Vagina (tissue), 2 donors: ENCODE measurements around the gene C1orf21.

Experiments used
- POLR2A ChIP-seq, 2 donors: fragments of 450-650 bp; IDR thresholded peaks; one replicate each; pipeline ENCODE4 v1.6.1; 2017; ENCODE audit warnings: antibody characterized with exemption in 2 of 2, mild to moderate bottlenecking in 2 of 2, moderate library complexity in 2 of 2
- TF ChIP-seq, protein P1 (sequence below), 3 experiments: fragments of 450-650 bp in 2 of 3; fragments of 200-600 bp in 1 of 3; sonication (generic) in 1 of 3; IDR thresholded peaks; one replicate each; pipeline ENCODE4 v1.5.1; 2017 to 2019; ENCODE audit warnings: antibody characterized with exemption in 3 of 3, mild to moderate bottlenecking in 2 of 3, moderate library complexity in 2 of 3

GRCh38 chr1:184506481-184506880 lies 119.7 kb downstream of the C1orf21 start:
- TF ChIP-seq, protein P1, sequence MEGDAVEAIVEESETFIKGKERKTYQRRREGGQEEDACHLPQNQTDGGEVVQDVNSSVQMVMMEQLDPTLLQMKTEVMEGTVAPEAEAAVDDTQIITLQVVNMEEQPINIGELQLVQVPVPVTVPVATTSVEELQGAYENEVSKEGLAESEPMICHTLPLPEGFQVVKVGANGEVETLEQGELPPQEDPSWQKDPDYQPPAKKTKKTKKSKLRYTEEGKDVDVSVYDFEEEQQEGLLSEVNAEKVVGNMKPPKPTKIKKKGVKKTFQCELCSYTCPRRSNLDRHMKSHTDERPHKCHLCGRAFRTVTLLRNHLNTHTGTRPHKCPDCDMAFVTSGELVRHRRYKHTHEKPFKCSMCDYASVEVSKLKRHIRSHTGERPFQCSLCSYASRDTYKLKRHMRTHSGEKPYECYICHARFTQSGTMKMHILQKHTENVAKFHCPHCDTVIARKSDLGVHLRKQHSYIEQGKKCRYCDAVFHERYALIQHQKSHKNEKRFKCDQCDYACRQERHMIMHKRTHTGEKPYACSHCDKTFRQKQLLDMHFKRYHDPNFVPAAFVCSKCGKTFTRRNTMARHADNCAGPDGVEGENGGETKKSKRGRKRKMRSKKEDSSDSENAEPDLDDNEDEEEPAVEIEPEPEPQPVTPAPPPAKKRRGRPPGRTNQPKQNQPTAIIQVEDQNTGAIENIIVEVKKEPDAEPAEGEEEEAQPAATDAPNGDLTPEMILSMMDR (IDR thresholded peaks at IDR 0.05) = no peak
- TF ChIP-seq POLR2A (IDR thresholded peaks at IDR 0.05) = no peak
